Posterior cingulate gyrus (tissue), 11 donors: ENCODE results near the gene LHX6.

ENCODE experiments used
- DNase-seq, 10 donors: peaks; one replicate each; pipeline versions ENCODE4 v3.0.0 to v3.0.0-alpha.2; 2020 to 2021; ENCODE audit warnings: mixed read lengths in 3 of 10
- intact Hi-C: fragments of 100-400 bp; cut with DNase I; formaldehyde crosslinking; loops from one replicate; pipeline ENCODE4 v1.15.1; 2023

The LHX6 gene

DNA sequence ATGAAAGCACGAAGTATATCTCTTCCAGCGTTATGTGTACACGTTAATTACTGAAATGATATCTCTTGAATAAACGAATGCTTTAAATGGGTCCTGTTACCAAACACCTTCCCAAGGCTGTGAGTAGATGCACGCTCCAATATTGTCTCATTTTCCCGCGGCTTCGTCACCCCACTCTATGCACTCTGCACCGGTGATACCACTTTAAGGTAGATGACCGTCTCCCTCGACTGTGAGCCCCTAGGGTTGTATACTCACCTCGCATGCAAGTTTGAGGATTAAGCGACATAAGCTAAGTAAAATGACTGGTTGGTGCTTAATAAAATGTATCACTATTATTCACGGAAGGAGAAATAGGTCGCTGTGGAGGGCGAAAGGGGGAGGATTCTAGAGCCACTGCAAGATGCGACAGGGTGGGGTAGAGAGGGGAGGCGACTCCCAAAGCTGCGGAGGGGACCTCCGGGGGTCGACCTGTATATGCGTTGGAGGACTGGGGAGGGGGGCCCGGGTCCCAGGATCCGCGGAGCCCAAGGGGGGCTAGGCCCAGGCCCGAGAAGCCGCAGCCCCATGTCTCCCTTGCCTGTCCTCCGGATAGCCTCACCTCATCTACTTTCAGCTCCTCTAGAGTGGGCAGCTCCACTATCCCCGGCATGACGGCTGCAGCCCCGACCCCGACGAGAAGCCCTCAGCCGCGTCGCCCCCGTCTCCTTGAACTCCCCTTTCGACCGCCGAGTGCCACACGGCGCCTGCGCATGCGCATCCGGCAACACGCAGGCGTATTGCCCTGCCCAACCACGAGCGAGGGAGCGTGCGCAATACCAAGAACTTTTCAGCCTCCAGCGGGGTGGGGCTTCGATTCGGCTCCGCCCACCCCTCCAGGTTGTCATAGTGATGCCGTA lies 69.5 kb downstream of the LHX6 start, which contains the start of the genes MORN5 and NDUFA8:
TSS of gene MORN5 (plus strand) at position 883 of the 899 bp plus-strand sequence. CDS start 65 bp downstream, outside the sequence.
TSS of gene NDUFA8 (minus strand) at position 754 of the 899 bp plus-strand sequence. CDS start at position 652, 102 bp downstream.
- intact Hi-C loops: no loop called here
- DNase-seq: peak; percentile 86 to 99 (median 91)

DNA sequence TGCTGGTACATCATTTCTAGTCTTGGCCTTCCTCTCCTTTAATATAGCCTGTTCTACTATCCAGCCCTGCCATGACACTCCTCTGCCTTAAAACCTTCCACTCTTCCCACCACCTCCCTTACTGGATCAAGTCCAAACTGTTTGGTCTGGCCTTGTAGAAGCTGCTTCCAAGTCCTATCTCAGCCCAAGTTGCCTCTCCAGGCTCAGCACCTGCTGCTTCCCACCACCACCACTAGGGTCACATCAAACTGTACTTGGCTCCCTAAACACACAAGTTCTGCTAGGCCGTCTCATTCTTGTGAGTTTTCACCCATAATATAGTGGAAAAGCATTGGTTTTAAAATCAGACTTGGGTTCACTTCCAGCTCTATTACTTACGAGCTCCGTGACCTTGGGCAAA lies 70.6 kb downstream of the LHX6 start:
- DNase-seq: no peak
- intact Hi-C loops: no loop called here

- intact Hi-C loops: no loop called here
Measured at GRCh38 chr9:122155796-122156195, 73.0 kb downstream of the LHX6 start.

More at GRCh38 chr9:122155796-122156195, 73.0 kb downstream of the LHX6 start:
- DNase-seq: no peak
